Activated CD8-positive, alpha-beta T cell treated with anti-CD3 and anti-CD28 coated beads for 36 hours (primary cell): ENCODE measurements around the gene CTAG1B. TPM values are rescaled to one million over a fixed set of nuclear protein-coding genes. Genes with fewer than 3 reads are reported as not detected.
A peak's percentile ranks its signal among the peaks of the same experiment; 100 is the strongest.
"Not testable (repeated sequence)": the region's sequence is repeated elsewhere in the genome, so short reads cannot be mapped to it uniquely, and the experiment has no call there.

Source experiments
- ATAC-seq: fragments of 200-7000 bp; cut with Tn5 transposase; one replicate; pipeline ENCODE4 v1.10.0; 2021; ENCODE audit warnings: mild to moderate bottlenecking, moderate library complexity
- CTCF ChIA-PET: fragments of 350-600 bp; sonication (Branson Sonifier 250); formaldehyde crosslinking; loops from one replicate; lab custom pipeline; 2021; ENCODE audit warnings: antibody characterized with exemption; lab: Charles Lee
- POLR2A ChIA-PET: fragments of 350-600 bp; sonication (Branson Sonifier 250); formaldehyde crosslinking; loops from one replicate; lab custom pipeline; 2021; ENCODE audit warnings: antibody characterized with exemption; lab: Charles Lee
- DNase-seq: peaks from one replicate; pipeline ENCODE4 v3.0.0-alpha.2; 2020
- H3K27ac Mint-ChIP-seq: one replicate; pipeline ENCODE4 v1.8.0; 2021; ENCODE audit warnings: mild to moderate bottlenecking, mixed read lengths
- H3K27me3 Mint-ChIP-seq: one replicate; pipeline ENCODE4 v1.8.0; 2021; ENCODE audit warnings: mixed read lengths
- H3K36me3 Mint-ChIP-seq: one replicate; pipeline ENCODE4 v1.8.0; 2021; ENCODE audit warnings: low read depth, mixed read lengths
- H3K4me1 Mint-ChIP-seq: one replicate; pipeline ENCODE4 v1.8.0; 2021; ENCODE audit warnings: low read depth, mixed read lengths
- H3K4me3 Mint-ChIP-seq: one replicate; pipeline ENCODE4 v1.8.0; 2021; ENCODE audit warnings: mild to moderate bottlenecking, moderate library complexity, mixed read lengths
- H3K9me3 Mint-ChIP-seq: one replicate; pipeline ENCODE4 v1.8.0; 2021; ENCODE audit warnings: mixed read lengths
- CTCF ChIP-seq: fragments of 200-600 bp; IDR thresholded peaks from one replicate; pipeline ENCODE4 v1.8.0; 2022; ENCODE audit warnings: antibody characterized with exemption, mild to moderate bottlenecking
- intact Hi-C: fragments of 100-400 bp; cut with micrococcal nuclease; formaldehyde crosslinking; loops from one replicate; pipeline ENCODE4 v1.10.0; 2022
- total RNA-seq, 2 experiments: library from RNA; stranded (reverse); gene quantifications; one replicate each; pipeline ENCODE4 v1.2.3, GENCODE V29; 2021

The CTAG1B gene
- total RNA-seq, 2 experiments from 2014 or later, result not detected

DNA sequence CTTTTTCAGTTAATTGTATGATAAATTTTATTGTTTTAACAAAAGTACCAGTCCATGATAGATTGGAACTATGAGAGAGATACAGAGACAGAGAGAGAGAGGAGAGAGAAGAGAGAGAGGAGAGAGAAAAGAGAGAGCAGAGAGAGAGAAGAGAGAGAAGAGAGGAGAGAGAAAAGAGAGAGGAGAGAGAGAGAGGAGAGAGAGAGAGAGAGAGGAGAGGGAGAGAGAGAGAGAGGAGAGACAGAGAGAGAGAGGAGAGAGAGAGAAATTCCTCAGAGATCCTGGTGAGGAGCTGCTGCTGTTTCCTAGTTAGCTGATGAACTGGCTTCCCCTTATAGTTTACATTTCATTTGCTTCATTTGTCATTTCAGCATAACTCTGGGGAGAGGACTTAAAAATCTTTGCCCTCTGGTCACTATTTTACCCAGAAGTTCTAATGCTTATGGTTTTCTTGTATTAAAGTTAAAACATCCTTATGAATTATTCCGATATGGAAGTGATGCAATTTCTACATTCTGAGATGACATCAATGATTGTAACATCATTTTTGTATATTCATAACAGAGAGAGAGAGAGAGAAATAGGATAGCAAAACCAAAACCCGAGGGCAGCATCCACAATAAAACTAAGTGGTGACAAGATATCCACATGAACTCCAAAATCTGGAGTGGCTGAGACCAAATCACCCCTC, 23.4 kb downstream of the CTAG1B start:
- peaks cover 11% of the 10 kb centered on the region for H3K4me1 Mint-ChIP-seq
- TF ChIP-seq CTCF, result no peak
- H3K9me3 Mint-ChIP-seq, result no peaks in the 10 kb centered on the region
- ChIA-PET POLR2A (interaction anchor here (0.9 kb wide), 1 partner anchor 137 kb away, joined by 4 read pairs; no protein-coding TSS in a partner anchor), CTCF (no interaction called here)
- H3K36me3 Mint-ChIP-seq, result no peaks in the 10 kb centered on the region
- DNase-seq (no peak), ATAC-seq (no peak)
- H3K27me3 Mint-ChIP-seq, result no peaks in the 10 kb centered on the region
- H3K4me3 Mint-ChIP-seq, result no peak overlapping the region
- intact Hi-C loops, result no loop called here
- no peak overlapping the region for H3K27ac Mint-ChIP-seq

DNA sequence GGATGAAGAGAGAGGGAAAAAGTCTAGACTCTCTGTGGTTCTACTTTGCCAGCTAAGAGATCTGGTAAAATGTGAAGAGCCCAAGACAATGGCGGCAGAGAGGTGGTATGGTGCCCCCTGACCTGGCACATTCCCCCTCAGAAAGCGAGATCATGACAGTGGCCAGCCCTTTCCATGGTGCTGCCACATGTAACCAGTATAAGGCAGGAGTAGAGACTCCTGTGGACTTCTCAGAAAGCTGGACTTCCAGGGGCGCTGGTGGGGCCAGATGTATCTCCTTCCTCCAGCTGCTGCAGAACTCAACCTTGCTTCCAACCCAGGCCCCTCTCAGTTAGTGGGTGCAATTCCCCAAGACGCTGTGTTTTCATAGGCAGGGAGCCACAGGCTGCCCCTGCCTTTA, 24.6 kb downstream of the CTAG1B start:
- no peak for TF ChIP-seq CTCF
- ATAC-seq (no peak), DNase-seq (no peak)
- ChIA-PET CTCF (no interaction called here), POLR2A (no interaction called here)
- no peaks in the 10 kb centered on the region for H3K9me3 Mint-ChIP-seq
- no peak overlapping the region for H3K4me3 Mint-ChIP-seq
- H3K27me3 Mint-ChIP-seq, result no peaks in the 10 kb centered on the region
- no peaks in the 10 kb centered on the region for H3K4me1 Mint-ChIP-seq
- H3K36me3 Mint-ChIP-seq, result no peaks in the 10 kb centered on the region
- no peak overlapping the region for H3K27ac Mint-ChIP-seq
- intact Hi-C loops, result no loop called here

DNA sequence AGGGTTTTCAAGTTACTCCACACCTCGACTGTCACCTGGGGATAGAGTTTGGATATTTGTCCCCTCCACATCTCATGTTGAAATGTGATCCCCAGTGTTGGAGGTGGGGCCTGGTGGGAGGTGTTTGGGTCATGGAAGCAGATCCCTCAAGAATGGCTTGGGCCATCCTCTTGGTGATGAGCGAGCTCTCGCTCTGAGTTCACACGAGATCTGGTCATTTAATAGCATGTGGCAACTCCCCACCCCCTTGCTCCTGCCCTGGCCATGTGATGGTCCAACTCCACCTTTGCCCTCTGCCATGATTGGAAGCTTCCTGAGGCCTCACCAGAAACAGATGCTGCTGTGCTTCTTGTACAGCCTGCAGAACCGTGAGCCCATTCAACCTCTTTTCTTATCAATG, 25.9 kb downstream of the CTAG1B start:
- Mint-ChIP-seq H3K9me3 (no peaks in the 10 kb centered on the region), H3K4me1 (no peaks in the 10 kb centered on the region), H3K36me3 (no peaks in the 10 kb centered on the region), H3K27me3 (no peaks in the 10 kb centered on the region), H3K4me3 (no peak overlapping the region), H3K27ac (no peak overlapping the region)
- DNase-seq (no peak), ATAC-seq (no peak)
- intact Hi-C loops, result no loop called here
- TF ChIP-seq CTCF, result no peak
- POLR2A ChIA-PET, result no interaction called here
- CTCF ChIA-PET, result no interaction called here

DNA sequence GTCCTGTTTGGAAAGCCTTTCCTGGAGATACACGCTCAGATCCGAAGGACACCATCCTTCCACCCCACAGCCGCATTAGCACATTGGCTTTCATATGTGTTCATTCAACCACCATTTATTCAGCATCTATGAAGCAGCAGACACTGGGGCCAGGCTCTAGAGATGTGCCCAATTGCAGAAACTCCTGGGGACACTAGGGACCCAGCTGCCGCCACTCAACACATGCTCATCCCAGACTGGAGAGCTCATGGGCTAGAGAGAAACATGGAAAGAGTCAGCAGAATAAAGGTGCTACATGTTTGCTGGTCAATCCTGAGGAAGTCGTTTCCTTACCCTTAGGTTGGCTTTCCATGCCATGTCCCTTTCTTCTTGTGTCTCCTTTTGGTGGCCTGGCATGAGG, 26.6 kb downstream of the CTAG1B start:
- ChIA-PET CTCF (no interaction called here), POLR2A (no interaction called here)
- Mint-ChIP-seq H3K4me1 (no peaks in the 10 kb centered on the region), H3K27ac (no peak overlapping the region), H3K36me3 (no peaks in the 10 kb centered on the region), H3K9me3 (no peaks in the 10 kb centered on the region), H3K27me3 (no peaks in the 10 kb centered on the region), H3K4me3 (no peak overlapping the region)
- intact Hi-C loops, result no loop called here
- TF ChIP-seq CTCF, result no peak
- ATAC-seq, result no peak
- no peak for DNase-seq

- ATAC-seq, H3K36me3 Mint-ChIP-seq, H3K27ac Mint-ChIP-seq, H3K4me1 Mint-ChIP-seq, intact Hi-C loops, H3K4me3 Mint-ChIP-seq, POLR2A ChIA-PET, CTCF ChIA-PET, DNase-seq, H3K27me3 Mint-ChIP-seq, H3K9me3 Mint-ChIP-seq: not testable (repeated sequence)
These were observed 28.7 kb downstream of the CTAG1B start for GRCh38 chrX:154590415-154590814.

DNA sequence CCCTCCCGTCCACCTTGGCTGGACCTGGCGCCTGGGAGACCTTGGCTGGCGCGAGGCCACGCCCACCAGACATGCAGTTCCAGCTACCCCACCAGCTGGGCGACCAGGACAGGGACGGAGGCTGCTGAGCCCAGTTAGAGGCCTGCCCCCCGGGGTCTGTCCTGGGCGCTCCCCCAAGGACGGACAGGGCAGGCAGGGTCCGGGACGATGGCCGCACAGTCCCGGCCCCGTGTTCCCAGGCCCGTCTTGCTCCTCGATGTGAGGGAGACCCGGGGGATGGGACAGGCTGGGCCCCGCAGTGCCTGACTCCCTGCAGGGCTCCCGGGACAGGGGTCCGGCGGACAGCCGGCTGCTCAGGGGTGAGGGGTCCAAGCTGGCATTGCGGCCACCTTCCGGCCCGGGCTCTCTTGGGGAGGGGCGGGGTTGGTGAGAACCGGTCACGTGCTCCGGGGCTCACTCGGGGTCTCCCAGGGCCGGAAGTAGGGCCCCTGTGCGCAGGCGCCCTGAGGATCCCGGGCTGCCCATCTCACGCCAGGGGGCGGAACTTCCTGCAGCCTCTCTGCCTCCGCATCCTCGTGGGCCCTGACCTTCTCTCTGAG, 34.4 kb downstream of the CTAG1B start, which contains the start of gene CTAG1A:
Gene CTAG1A, plus strand, starts transcription at position 549 of the 599 bp plus-strand sequence. CDS start 74 bp downstream, outside the sequence.
- H3K4me3 Mint-ChIP-seq, DNase-seq, H3K27ac Mint-ChIP-seq, H3K27me3 Mint-ChIP-seq, intact Hi-C loops, H3K36me3 Mint-ChIP-seq, H3K9me3 Mint-ChIP-seq, CTCF ChIA-PET, POLR2A ChIA-PET, H3K4me1 Mint-ChIP-seq, ATAC-seq: not testable (repeated sequence)

GRCh38 chrX:154582994-154583393, 36.1 kb downstream of the CTAG1B start:
- H3K4me3 Mint-ChIP-seq, ATAC-seq, POLR2A ChIA-PET, H3K4me1 Mint-ChIP-seq, H3K27ac Mint-ChIP-seq, H3K27me3 Mint-ChIP-seq, H3K9me3 Mint-ChIP-seq, intact Hi-C loops, CTCF ChIA-PET, DNase-seq, H3K36me3 Mint-ChIP-seq: not testable (repeated sequence)

DNA sequence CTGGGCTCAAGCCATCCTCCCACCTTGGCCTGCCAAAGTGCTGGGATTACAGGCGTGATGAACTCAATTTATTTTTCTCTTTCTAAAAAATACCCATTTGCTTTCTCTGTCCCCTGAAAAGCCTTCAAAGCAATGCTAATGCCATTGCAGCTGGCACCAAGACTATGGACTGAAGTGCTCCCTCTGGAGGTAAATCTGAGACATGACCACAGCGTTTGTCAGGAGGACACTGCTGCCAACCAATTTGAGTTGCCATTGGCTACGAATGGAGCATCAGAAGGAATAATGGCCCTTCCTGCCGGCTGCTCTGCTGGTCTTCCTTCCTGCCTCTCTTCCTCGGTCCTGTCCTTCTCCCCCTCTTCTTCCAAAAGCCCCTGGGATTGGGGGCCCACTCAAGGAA, 44.0 kb downstream of the CTAG1B start:
- H3K4me3 Mint-ChIP-seq, DNase-seq, H3K9me3 Mint-ChIP-seq, H3K36me3 Mint-ChIP-seq, POLR2A ChIA-PET, intact Hi-C loops, CTCF ChIA-PET, H3K27ac Mint-ChIP-seq, H3K4me1 Mint-ChIP-seq, H3K27me3 Mint-ChIP-seq: not testable (repeated sequence)
- ATAC-seq, result peak; percentile 79
